Lung (tissue), 12 donors: ENCODE data around the gene RSPH4A. TPM values are rescaled to one million over a fixed set of nuclear protein-coding genes. Genes with fewer than 3 reads are reported as not detected.
"Not testable (repeated sequence)": the region's sequence is repeated elsewhere in the genome, so short reads cannot be mapped to it uniquely, and the experiment has no call there.

Experiments used
- ATAC-seq: fragments of 200-7000 bp; cut with Tn5 transposase; one replicate; pipeline ENCODE4 v1.9.1; 2020; ENCODE audit warnings: moderate number of reproducible peaks; ENCODE audit not compliant: insufficient read depth, low FRiP score
- DNase-seq, 3 donors: peaks; one replicate each; pipeline ENCODE4 v3.0.0-alpha.2; 2013 to 2017
- H3K27ac ChIP-seq, 2 donors: one replicate each; pipeline ENCODE4 v1.5.1; 2013; ENCODE audit warnings: mild to moderate bottlenecking in 2 of 2, moderate library complexity in 2 of 2, control low read depth in 1 of 2, inconsistent platforms in 1 of 2, low read depth in 1 of 2, low read length in 1 of 2
- H3K27me3 ChIP-seq, 3 donors: one replicate each; pipeline ENCODE4 v1.5.1; 2013; ENCODE audit warnings: low read length in 2 of 3; ENCODE audit not compliant: control insufficient read depth in 3 of 3, insufficient read depth in 3 of 3
- H3K36me3 ChIP-seq, 4 donors: one replicate each; pipeline ENCODE4 v1.5.1; 2013; ENCODE audit warnings: low read length in 4 of 4, mild to moderate bottlenecking in 1 of 4, moderate library complexity in 1 of 4; ENCODE audit not compliant: control insufficient read depth in 4 of 4, insufficient read depth in 4 of 4
- H3K4me1 ChIP-seq, 5 donors: one replicate each; pipeline ENCODE4 v1.5.1; 2013; ENCODE audit warnings: low read length in 5 of 5, mild to moderate bottlenecking in 2 of 5, moderate library complexity in 1 of 5; ENCODE audit not compliant: control insufficient read depth in 5 of 5, insufficient read depth in 5 of 5
- H3K4me3 ChIP-seq: one replicate; pipeline ENCODE4 v1.5.1; 2013; ENCODE audit warnings: mild to moderate bottlenecking, control low read depth, moderate library complexity
- H3K9ac ChIP-seq, 2 donors: one replicate each; pipeline ENCODE4 v1.5.1; 2013; ENCODE audit warnings: low read length in 2 of 2, control low read depth in 1 of 2; ENCODE audit not compliant: insufficient read depth in 1 of 2
- H3K9me3 ChIP-seq, 4 donors: one replicate each; pipeline ENCODE4 v1.5.1; 2013; ENCODE audit warnings: low read length in 3 of 4, mild to moderate bottlenecking in 1 of 4, moderate library complexity in 1 of 4; ENCODE audit not compliant: control insufficient read depth in 4 of 4, insufficient read depth in 3 of 4
- CTCF ChIP-seq: IDR thresholded peaks from 2 replicates; pipeline ENCODE4 v1.5.1; 2012; ENCODE audit warnings: mild to moderate bottlenecking; ENCODE audit errors: control extremely low read depth, extremely low read depth
- WGBS, 2 donors: extraction: QIAGEN DNeasy Blood & Tissue Kit; methylation state at CpG; one replicate each; pipeline ENCODE4 v1.1.7; 2013; 5-methylcytosine and 5-hydroxymethylcytosine counted together
- polyA plus RNA-seq, 2 donors: library from polyadenylated mRNA; stranded (reverse); fragments of 200-250 nt; gene quantifications; one replicate each; pipeline ENCODE4 v1.2.1, GENCODE V29; 2013
- total RNA-seq, 2 donors: library from RNA; depleted of rRNA in 1 of 2; stranded (reverse); fragments of >200 nt in 1 of 2; gene quantifications; one replicate each; pipeline ENCODE4 v1.2.1, GENCODE V29; 2014 to 2021
- donor health status: control.
- donor health status: control.
- donor health status: Bipolar disorder and iron deficiency.
- donor health status: healthy.
- donor health status: DM: yes; HTN: yes; CAD: no.

Gene RSPH4A
- total and polyA plus RNA-seq, 4 donors, result 5.4 to 46.1 (median 14.8) TPM

DNA sequence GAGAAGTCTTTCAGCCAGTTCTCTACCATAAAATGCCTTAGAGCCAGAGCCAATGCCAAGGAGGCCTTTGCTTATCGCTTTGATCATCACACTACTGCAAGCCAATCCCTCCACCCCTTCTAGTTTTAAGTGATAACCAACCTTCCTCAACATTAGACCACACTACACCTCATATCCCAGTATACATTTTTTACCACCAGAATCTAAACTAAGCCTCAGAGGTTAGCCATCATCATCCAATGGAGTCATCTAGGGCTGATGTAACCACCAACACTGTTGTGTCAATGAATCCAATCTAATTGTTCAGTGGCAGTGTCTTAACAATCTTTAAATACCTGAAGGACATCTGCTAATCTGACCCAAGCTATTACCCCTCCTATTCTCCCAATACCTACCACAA lies 45.9 kb downstream of the RSPH4A start:
- Histone ChIP-seq H3K36me3 (peaks cover 0 to 2% (median 0%) of the 10 kb centered on the region in 4 donors), H3K9ac (no peak overlapping the region), H3K9me3 (no peaks in the 10 kb centered on the region), H3K4me3 (no peak overlapping the region), H3K4me1 (peaks cover 0 to 21% (median 0%) of the 10 kb centered on the region in 5 donors), H3K27ac (no peak overlapping the region), H3K27me3 (no peaks in the 10 kb centered on the region)
- ATAC-seq (no peak), DNase-seq (no peak)
- 91 to 93% methylated on average over 1 of the region's 1 CpG for WGBS, 2 donors
- no peak for TF ChIP-seq CTCF

GRCh38 chr6:116663308-116663707 lies 47.0 kb downstream of the RSPH4A start:
- Histone ChIP-seq H3K27ac (no peak overlapping the region), H3K9me3 (no peaks in the 10 kb centered on the region), H3K27me3 (no peaks in the 10 kb centered on the region), H3K4me1 (peaks cover 0 to 21% (median 0%) of the 10 kb centered on the region in 5 donors), H3K4me3 (no peak overlapping the region), H3K36me3 (peaks cover 0 to 2% (median under 1%) of the 10 kb centered on the region in 4 donors), H3K9ac (no peak overlapping the region)
- no peak for TF ChIP-seq CTCF
- no peak for ATAC-seq
- 97 to 99% methylated on average over 3 of the region's 3 CpGs for WGBS, 2 donors
- no peak for DNase-seq

GRCh38 chr6:116664169-116664568 lies 47.9 kb downstream of the RSPH4A start:
- not testable (repeated sequence) for H3K9me3 ChIP-seq, H3K4me3 ChIP-seq, H3K27me3 ChIP-seq, H3K9ac ChIP-seq, H3K36me3 ChIP-seq, DNase-seq, H3K27ac ChIP-seq, ATAC-seq
- 93 to 95% methylated on average over 2 of the region's 2 CpGs for WGBS, 2 donors
- peaks cover 0 to 21% (median 0%) of the 10 kb centered on the region in 5 donors for H3K4me1 ChIP-seq

DNA sequence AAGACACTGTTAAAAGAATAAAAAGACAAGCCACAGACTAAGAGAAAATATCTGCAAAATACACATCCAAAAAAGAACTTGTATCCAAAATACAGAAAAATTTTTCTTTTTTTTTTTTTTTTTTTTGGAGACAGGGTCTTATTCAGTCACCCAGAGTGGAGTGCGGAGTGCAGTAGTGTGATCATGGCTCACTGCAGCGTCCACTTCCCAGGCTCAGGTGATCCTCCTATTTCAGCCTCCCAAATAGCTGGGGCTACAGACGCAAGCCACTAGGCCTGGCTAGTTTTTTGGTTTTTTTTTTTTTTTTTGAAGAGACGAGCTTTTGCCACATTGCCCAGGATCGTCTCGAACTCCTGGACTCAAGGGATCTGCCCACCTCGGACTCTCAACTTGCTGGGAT lies 49.2 kb downstream of the RSPH4A start:
- no peak for ATAC-seq
- no peaks in the 10 kb centered on the region for H3K9me3 ChIP-seq
- WGBS, 2 donors, result 89 to 91% methylated on average over 7 of the region's 7 CpGs
- peaks cover 0 to 21% (median 0%) of the 10 kb centered on the region in 5 donors for H3K4me1 ChIP-seq
- no peak overlapping the region for H3K27ac ChIP-seq
- no peak for DNase-seq
- H3K4me3 ChIP-seq, result no peak overlapping the region
- no peaks in the 10 kb centered on the region for H3K27me3 ChIP-seq
- no peak for TF ChIP-seq CTCF
- peaks cover 0 to 4% (median 0%) of the 10 kb centered on the region in 4 donors for H3K36me3 ChIP-seq
- H3K9ac ChIP-seq, result no peak overlapping the region
